Stimulated activated CD8-positive, alpha-beta memory T cell treated with anti-CD3 and anti-CD28 coated beads, Interleukin-2, amount 100 ng/mL, for 48 hours (primary cell): ENCODE measurements around the gene MBTD1.
"Not testable (repeated sequence)": the region's sequence is repeated elsewhere in the genome, so short reads cannot be mapped to it uniquely, and the experiment has no call there.

Source experiments
- DNase-seq, 2 donors: peaks; one replicate each; pipeline ENCODE4 v3.0.0-alpha.2; 2020; ENCODE audit warnings: low read depth in 2 of 2

The MBTD1 gene

GRCh38 chr17:51259564-51260236 lies at the start of gene MBTD1:
Gene MBTD1 (minus strand): TSS chr17:51260049. CDS start chr17:51225161, 34,888 bp downstream.
- DNase-seq, result peak; percentile 89 to 93

GRCh38 chr17:51305182-51305581 lies 45.3 kb upstream of the MBTD1 start:
- no peak for DNase-seq

- DNase-seq, result no peak
These were observed 40.0 kb upstream of the MBTD1 start for GRCh38 chr17:51299859-51300258.

GRCh38 chr17:51298508-51299371 lies 38.9 kb upstream of the MBTD1 start:
- no peak for DNase-seq

GRCh38 chr17:51294338-51294737 lies 34.5 kb upstream of the MBTD1 start:
- not testable (repeated sequence) for DNase-seq

GRCh38 chr17:51289696-51290111 lies 29.9 kb upstream of the MBTD1 start:
- DNase-seq, result no peak

GRCh38 chr17:51287412-51287811 lies 27.6 kb upstream of the MBTD1 start:
- no peak for DNase-seq

GRCh38 chr17:51279183-51279582 lies 19.3 kb upstream of the MBTD1 start:
- DNase-seq, result no peak

GRCh38 chr17:51275381-51275780 lies 15.5 kb upstream of the MBTD1 start:
- DNase-seq, result no peak

GRCh38 chr17:51272812-51273211 lies 13.0 kb upstream of the MBTD1 start:
- DNase-seq, result no peak

- no peak for DNase-seq
These were observed 10.8 kb upstream of the MBTD1 start for GRCh38 chr17:51270636-51271035.

GRCh38 chr17:51269991-51270390 lies 10.1 kb upstream of the MBTD1 start:
- DNase-seq, result no peak

GRCh38 chr17:51264466-51264865 lies 4.6 kb upstream of the MBTD1 start:
- not testable (repeated sequence) for DNase-seq

- no peak for DNase-seq
These were observed 3.2 kb upstream of the MBTD1 start for GRCh38 chr17:51263006-51263405.

GRCh38 chr17:51261024-51261963 lies 1.4 kb upstream of the MBTD1 start:
- DNase-seq, result peak in 1 of 2 donors; percentile 71

GRCh38 chr17:51260237-51261023 lies 581 bp upstream of the MBTD1 start, which contains the start of gene UTP18:
Gene UTP18 (plus strand): TSS chr17:51260546. CDS start chr17:51260585, 39 bp downstream.
- peak; percentile 92 to 96 for DNase-seq

GRCh38 chr17:51258756-51259563 lies 889 bp downstream of the MBTD1 start:
- no peak for DNase-seq

- no peak for DNase-seq
These were observed 2.4 kb downstream of the MBTD1 start for GRCh38 chr17:51257150-51258081.

- no peak for DNase-seq
These were observed 3.7 kb downstream of the MBTD1 start for GRCh38 chr17:51256101-51256500.
